Subcutaneous adipose tissue (tissue), 4 donors: ENCODE results near the gene EXOC6B. TPM values are rescaled to one million over a fixed set of nuclear protein-coding genes. Genes with fewer than 3 reads are reported as not detected.

ENCODE experiments used
- total RNA-seq, 4 donors: library from RNA; depleted of rRNA; stranded (reverse); fragments of >200 nt; gene quantifications; one replicate each; pipeline ENCODE4 v1.1.0, GENCODE V29; 2016
- TF ChIP-seq, protein P1 (sequence below): fragments of 450-650 bp; IDR thresholded peaks from one replicate; pipeline ENCODE4 v1.5.1; 2016; ENCODE audit warnings: low read depth, mild to moderate bottlenecking, control low read depth, antibody characterized with exemption, moderate library complexity

Gene EXOC6B
- total RNA-seq, 4 donors from 2014 or later = 33.9 to 40.5 (median 38.9) TPM

GRCh38 chr2:72543497-72544216, 282.2 kb downstream of the EXOC6B start:
- TF ChIP-seq, protein P1, sequence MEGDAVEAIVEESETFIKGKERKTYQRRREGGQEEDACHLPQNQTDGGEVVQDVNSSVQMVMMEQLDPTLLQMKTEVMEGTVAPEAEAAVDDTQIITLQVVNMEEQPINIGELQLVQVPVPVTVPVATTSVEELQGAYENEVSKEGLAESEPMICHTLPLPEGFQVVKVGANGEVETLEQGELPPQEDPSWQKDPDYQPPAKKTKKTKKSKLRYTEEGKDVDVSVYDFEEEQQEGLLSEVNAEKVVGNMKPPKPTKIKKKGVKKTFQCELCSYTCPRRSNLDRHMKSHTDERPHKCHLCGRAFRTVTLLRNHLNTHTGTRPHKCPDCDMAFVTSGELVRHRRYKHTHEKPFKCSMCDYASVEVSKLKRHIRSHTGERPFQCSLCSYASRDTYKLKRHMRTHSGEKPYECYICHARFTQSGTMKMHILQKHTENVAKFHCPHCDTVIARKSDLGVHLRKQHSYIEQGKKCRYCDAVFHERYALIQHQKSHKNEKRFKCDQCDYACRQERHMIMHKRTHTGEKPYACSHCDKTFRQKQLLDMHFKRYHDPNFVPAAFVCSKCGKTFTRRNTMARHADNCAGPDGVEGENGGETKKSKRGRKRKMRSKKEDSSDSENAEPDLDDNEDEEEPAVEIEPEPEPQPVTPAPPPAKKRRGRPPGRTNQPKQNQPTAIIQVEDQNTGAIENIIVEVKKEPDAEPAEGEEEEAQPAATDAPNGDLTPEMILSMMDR = no peak

DNA sequence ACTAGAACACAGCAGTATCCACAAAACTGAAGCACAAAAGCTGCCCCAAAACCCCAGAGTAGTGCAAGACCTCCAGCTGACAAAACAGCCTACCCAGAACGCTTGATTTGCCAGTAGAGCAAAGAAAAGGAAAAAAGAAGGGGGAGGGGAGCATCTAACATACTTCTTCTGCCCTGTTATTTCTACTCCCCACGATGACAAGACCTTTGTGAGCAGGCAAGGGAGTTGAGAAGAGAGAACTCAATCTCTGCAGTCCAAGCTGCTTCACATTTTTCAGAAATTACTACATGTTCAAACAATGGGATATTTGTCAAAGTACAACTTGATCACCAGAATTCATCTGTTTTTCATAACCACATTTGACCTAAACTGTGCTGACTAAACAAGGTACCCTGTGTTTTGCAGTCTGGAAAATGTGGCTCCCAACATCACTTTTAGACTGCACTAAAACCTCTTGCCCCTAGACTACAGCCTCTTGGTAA, 286.7 kb downstream of the EXOC6B start:
- TF ChIP-seq, protein P1 = no peak

DNA sequence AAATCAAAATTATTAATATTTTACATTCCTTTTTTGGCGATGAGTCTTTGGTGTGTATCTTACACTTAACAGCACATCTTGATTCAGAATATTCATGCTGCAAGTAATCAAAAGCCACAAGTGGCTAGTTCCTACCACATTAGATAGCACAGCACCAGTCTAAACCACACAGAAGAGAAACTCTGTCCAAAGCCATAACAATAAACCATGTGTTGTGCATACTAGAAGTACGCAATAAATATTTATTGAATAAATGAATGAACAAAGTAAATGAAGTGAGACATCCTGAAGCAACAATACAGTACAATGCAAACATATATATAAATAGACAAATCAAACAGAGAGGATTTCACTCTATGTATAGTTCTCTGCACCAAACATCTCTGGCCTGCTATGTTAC, 287.3 kb downstream of the EXOC6B start:
- TF ChIP-seq, protein P1 = no peak

DNA sequence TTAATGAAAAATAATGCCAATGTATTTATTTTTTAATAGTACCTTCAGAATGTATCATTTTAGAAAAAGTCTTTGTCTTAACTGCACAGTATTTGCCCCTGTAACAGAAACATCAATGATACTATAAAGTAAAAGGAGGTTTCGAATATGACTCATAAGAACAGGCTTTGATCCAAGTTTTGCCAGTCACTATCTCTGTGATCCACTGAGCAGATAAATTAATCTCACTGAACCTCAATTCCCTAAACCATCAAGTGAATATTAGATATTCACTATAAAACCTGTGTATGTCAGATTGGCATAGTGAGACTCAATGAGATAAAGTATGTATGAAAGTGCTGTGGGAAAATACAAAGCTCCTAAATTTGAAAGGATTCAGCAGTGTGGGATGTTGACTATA, 292.1 kb downstream of the EXOC6B start:
- TF ChIP-seq, protein P1 = no peak

- TF ChIP-seq, protein P1 = no peak
These were observed 298.4 kb downstream of the EXOC6B start for GRCh38 chr2:72527424-72527823.

DNA sequence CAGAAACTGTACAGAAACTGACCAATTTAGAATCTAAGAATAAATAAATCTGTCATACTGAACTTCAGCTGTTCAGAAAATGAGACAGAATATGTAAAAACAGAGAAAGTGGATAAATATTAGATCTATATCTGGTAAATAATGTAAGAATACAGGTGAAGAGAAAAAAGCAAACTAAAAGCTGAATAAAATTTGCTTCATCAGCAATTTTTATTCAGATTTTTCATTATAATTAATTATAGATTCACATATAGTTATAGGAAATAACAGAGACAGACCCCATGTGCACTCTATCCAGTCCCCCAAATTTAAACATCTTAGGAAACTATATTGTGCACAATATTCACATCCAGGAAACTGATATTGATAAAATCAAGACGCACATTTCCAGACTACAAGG, 299.2 kb downstream of the EXOC6B start:
- TF ChIP-seq, protein P1 = no peak

DNA sequence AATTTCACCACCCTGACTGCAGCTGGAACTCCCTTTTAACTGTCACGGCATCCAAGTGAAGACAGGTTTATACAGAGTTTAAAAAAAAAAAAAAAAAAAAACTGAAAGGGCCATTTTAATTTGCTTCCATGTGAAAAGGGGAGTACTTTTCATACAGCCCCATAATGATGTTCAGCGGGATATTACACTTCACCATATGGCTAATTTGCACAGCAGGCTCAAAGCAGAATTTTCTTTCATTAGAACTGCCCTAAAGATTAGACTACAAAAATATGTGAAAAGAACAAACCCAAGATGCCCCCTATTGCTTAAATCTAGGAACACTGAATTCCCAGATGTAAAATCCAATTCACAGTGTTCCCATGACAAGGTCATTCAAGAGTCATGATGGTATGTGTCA, 301.8 kb downstream of the EXOC6B start:
- TF ChIP-seq, protein P1 = no peak
